ENCODE results near the gene BCAT1.
"Not testable (repeated sequence)": the region's sequence is repeated elsewhere in the genome, so short reads cannot be mapped to it uniquely, and the experiment has no call there.

The BCAT1 gene

DNA sequence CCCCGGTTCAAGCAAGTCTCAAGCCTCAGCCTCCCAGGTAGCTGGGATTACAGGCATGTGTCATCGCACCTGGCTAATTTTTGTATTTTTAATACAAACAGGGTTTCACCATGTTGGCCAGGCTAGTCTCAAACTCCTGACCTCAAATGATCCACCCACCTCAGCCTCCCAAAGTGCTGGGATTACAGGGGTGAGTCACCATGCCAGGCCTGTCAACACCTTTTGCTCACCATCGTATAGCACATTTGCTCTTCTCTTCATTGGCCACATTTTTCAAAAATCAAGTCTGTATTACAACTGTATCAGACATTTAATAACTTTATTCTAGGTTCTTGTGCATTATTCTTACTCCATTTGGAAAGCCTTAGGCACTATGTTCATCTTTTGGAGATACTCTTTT is 50.3 kb downstream of the BCAT1 start:
- DNase-seq (ENCODE audit: low spot score): no peak

DNA sequence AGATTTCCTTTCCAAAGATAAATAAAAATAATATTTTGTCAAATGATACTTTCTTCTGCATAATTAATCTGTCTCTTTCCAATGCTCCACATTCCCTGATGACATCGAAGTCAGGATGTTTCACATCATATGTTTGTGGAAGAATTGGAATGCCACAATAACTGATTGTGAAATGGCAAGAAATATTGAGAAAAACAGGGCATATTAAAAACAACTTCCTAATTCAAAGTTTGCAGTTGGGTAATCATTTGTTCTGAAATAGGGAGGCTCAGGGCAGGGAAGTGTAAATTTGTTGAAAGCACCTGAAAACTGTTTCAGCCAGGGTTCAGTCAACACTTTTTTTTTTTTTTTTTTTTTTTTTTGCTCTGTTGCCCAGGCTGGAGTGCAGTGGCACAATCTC is 50.7 kb downstream of the BCAT1 start:
- no peak for DNase-seq (ENCODE audit: low spot score)

DNA sequence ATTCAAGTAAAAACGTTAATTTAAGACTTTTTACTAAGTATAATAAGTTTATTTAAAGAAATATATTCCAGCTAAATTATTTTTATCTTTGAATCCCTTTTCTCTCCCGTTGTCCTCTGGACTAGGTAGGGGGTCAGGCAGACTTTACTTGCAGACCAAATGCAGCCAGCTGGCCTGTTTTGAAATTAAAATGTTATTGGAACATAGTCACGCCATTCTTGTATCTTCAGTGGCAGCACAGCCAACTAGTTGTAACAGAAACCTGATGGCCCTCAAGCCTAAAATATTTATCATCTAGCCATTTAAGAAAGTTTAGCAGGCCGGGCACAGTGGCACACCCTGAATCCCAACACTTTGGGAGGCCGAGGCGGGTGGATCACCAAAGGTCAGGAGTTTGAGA is 52.7 kb downstream of the BCAT1 start:
- no peak for DNase-seq (ENCODE audit: low spot score)

DNA sequence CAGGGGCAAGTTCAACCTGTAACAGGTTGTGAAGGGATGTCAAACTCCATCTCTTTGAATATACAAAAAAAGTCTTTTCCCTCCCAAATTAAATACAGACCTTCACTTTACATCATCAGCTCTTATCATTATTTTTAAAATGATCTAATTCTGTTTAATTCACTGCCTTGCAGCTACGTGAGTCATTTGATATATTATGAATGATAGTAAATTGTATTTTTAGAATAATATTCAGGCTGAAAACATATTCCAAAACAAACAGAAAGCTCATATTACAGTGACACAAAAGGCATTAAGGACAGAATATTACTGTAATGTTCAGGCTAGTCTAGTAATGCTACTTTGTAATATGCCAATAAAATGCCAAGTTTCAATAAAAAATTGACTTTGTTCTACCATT is 53.3 kb downstream of the BCAT1 start:
- no peak for DNase-seq (ENCODE audit: low spot score)

DNA sequence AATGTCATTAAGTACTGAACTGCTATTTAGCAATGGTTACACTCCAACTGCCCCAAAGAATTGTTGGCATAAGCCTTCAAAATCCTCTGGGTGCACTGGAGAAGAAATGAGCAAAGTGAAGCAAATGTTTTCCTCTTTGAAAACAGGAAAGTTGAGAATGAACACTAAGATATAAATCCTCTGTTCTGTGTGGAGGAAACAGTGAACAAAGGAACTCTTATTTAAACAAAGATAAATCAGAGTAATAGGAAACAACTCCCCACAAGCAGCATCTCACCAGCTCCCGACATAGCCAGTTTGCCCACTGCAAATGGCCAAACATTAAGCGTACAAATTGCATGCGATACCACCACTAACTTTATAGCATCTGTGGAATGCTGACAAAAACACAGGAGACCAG is 54.0 kb downstream of the BCAT1 start:
- no peak for DNase-seq (ENCODE audit: low spot score)

DNA sequence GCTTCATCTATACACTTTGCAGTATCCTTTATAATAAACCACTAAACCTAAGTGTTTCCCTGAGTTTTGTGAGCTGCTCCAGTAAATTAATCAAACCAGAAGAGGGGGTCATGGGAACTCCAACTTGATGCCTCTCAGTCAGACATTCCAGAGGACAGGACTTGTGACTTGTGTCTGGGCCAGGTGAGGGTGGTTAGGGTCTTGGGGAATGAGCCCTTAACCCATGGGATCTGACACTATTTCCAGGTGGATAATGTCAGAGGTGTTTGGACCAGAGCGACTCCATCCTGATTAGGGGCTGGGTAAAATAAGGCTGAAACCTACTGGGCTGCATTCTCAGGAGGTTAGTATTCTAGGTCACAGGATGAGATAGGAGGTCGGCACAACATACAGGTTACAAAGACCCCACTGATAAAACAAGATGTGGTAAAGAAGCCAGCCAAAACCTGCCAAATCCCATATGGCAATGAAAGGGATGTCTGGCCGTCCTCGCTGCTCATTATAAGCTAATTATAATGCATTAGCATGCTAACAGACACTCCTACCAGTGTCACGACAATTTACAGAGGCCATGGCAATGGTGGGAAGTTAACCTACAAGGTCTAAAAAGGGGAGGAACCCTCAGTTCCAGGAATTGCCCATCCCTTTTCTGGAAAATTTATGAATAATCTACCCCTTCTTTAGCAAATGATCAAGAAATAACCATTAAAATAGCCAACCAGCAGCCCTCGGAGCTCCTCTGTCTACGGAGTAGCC is 58.7 kb downstream of the BCAT1 start:
- DNase-seq (ENCODE audit: low spot score): no peak

DNA sequence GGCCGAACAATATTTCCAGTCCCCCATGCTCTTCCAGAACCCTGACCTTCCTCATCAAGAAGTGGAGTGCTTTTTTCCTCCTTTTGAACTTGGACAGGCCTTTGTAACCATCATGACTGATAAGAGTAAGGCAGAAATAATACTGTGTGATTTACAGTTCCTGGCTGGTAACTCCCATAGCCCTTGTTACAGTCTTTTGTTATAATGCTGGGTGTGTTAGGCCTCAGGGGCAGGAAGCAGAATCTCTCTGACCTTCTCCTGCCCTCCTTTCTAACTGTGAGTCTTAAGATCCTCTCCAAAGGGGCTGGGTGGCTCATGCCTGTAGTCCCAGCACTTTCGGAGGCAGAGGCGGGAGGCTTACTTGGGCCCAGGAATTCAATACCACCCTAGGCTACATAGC is 59.5 kb downstream of the BCAT1 start:
- DNase-seq (ENCODE audit: low spot score): no peak

DNA sequence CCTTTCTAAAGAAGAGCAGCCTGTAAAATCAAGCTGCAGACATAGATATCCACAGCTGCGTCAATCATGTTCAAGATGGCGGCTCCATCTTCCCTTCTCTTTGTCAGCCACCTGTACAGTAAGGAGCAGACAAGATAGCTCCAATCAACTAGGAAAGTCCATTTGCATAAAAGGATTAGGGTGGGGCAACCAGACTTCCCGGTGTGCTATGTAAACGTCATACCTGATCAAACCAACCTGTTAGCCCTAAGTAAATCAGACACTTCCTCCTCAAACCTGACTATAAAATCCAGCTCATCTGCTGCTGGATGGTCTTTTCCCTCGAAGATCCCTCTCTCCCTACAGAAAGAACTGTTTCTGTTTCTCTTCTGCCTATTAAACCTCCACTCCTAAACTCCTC is 60.1 kb downstream of the BCAT1 start:
- no peak for DNase-seq (ENCODE audit: low spot score)

DNA sequence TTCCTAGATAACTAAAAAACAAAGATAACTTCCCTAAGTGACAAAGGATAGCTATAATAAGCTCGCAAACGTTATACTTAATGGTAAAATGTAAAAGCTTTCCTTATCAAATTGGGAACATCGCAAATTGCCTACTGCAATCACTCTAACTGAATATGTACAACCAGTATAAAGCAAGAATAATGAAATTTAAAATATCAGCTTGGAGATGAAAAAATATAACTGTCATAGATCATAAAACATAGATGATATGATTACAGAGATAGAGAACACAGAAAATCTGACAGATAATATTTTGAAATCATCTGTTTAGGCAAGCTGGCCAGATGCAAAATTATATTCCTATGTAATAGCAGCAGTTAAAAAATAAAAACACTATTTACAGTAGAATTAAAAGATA is 64.0 kb downstream of the BCAT1 start:
- no peak for DNase-seq (ENCODE audit: low spot score)

DNA sequence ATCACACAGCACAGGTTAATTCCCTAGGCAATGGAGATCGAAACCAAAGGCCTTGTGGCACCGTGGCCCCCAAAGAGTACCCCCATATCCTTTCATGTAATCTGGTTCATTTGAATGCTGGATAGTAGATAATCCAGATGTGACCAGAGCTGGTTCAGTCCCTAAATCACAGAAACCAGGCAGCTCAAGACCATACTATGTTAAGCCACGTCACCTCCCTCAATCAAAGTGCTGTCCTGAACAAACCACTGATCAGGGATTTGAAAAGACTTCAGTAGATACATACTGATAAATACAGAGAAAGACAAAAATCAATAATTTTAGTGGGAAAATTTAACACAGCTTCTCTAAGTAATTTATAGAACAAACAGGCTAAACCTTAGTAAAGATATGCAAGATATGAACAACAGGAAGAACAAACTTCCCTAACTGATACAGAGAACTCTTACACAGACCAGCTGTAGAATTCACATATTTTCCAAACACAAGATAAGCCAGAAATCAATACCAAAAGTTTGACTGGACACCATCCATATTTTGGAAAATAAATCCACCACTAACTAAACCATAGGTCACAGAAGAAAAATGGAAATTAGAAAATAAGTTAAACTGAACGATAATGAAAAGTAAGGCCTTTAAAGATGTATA is 67.1 kb downstream of the BCAT1 start:
- no peak for DNase-seq (ENCODE audit: low spot score)

DNA sequence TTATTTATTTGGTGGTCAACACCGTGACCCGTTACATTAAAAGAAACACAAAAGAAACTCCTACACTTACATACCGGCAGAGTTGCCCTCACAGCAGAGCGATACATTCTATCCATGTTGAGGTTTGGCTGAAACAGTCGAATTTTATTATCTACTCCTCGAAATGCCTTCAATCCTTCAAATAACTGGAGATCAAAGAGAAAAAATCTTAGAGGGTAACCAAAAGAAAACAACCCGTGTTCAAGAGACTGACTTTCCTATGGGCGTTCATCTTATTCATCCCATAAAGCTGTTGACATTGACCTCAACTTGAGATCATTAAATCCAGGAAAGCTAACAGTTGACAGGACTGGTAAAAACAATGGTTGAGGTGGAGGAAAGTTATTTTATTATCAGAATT is 67.7 kb downstream of the BCAT1 start:
- no peak for DNase-seq (ENCODE audit: low spot score)

DNA sequence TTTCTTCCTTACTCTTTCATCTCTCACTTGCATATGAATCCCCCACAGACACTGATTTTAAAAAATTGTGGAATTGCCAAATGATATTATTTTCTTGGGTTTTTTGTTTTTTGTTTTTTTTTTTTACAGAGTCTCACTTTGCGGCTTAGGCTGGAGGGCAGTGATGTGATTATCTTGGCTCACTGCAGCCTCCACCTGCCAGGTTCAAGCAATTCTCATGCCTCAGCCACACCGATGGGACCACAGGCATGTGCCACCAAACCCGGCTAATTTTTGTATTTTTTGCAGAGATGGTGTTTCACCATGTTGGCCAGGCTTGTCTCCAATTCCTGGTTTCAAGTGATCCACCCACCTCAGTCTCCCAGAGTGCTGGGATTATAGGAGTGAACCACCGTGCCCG is 68.2 kb downstream of the BCAT1 start:
- DNase-seq (ENCODE audit: low spot score): no peak

DNA sequence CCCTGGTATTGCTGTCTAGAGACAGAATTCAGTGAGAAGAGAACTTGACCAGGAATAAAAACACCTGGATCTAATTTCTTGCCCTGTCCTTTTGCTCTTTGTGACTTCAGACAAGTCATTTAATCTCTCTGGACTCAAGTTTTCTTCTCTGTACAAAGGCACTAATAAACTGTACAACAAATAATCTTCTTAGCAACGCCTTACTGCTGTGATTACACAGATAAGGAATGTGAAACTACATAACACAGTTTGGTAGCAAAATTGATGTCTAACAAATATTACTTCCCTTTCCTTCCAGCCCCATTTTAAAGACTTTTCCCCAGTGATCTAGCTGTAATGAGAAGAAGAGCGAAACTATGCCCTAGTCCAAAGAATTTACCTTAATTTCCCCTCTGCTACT is 69.3 kb downstream of the BCAT1 start:
- no peak for DNase-seq (ENCODE audit: low spot score)

DNA sequence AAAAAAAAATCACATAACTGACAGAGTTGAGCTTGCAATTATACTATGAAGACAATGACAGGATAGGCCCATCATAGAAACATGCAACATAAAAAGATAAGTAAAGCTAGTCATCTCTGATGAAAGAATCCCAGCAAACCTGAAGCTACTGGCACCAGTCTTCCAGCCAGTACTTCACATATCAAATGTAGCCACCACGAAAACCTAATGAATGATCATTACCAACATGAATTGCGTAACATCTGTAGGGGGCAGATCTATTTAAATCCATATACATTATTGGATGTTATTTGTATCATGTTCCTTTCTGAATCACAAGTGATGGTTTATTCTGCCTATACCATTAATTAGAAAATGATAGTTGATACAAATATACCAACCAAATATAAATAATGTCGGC is 73.9 kb downstream of the BCAT1 start:
- no peak for DNase-seq (ENCODE audit: low spot score)

DNA sequence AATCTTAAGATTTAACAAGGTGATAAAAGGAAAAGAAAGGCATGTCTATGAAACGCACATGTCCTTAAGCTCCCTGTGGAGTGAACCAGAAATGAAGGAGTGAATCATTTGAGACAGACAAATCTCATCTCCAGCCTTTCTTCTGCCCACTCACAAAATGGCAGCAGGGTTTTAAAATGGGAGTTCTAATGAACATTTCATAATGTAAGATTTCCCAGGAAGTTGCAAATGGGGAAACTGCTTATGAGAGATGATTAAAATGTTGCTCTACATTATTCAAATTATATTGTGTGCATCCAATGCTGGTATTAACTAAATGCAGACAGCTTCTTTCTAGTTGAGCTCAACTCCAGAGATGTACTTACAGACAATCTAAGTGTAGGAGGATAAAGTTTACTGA is 76.7 kb downstream of the BCAT1 start:
- no peak for DNase-seq (ENCODE audit: low spot score)

DNA sequence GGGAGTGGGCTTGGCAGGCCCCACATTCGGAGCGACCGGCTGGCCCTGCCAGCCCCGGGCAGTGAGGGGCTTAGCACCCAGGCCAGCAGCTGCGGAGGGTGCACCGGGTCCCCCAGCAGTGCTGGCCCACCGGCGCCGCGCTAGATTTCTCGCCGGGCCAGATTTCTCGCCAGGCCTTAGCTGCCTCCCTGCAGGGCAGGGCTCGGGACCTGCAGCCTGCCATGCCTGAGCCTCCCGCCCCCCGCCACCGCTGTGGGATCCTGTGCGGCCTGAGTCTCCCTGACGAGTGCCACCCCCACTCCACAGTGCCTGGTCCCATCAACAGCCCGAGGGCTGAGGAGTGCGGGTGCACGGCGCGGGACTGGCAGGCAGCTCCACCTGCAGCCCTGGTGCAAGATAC is 82.8 kb downstream of the BCAT1 start:
- DNase-seq (ENCODE audit: low spot score): not testable (repeated sequence)

DNA sequence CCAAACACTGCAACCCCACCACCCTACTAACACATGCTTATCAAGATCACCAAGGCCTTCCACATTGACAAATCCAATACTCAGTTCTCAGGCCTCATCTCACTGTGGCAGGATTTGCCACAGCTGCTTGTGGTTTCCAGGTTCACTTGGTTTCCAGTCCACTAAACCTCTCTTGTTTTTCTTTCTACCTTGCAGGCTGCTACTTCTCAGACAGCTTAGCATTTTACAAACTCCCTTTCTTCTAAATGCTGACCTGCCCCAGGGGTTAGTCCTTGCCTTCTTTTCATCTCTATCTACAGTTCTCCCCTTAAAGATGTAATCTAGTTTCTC is 84.1 kb downstream of the BCAT1 start:
- peak; percentile 36 for DNase-seq (ENCODE audit: low spot score)

DNA sequence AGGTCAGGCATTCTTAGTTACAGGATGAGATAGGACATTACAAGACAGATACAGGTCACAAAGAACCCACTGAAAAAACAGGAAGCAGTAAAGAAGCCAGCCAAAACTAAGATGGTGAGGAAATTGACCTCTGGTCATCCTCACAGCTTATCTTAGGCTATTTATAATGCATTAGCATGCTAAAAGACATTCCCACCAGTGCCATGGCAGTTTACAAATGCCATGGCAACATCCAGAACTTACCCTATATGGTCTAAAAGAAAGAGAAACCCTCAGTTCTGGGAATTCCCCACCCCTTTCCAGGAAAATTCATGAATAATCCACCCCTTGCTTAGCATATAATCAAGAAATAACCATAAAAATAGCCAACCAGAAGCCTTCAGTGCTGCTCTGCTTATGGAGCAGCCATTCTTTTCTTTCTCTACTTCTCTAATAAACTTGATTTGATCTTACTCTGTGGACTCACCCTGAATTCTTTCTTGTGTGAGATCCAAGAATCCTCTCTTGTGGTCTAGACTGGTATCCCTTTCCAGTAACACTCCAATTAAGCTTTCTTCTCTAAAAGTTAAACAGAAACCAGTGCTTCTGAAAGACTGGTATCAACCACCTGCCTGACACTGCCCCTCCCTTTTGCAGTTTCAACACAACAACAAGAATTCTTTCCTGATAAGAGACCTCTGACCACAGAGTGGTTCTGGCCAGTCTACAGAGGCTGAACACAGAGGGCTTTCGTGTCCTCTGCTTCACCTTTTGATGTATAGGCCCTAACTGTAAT is 86.9 kb downstream of the BCAT1 start:
- peak; percentile 55 for DNase-seq (ENCODE audit: low spot score)

DNA sequence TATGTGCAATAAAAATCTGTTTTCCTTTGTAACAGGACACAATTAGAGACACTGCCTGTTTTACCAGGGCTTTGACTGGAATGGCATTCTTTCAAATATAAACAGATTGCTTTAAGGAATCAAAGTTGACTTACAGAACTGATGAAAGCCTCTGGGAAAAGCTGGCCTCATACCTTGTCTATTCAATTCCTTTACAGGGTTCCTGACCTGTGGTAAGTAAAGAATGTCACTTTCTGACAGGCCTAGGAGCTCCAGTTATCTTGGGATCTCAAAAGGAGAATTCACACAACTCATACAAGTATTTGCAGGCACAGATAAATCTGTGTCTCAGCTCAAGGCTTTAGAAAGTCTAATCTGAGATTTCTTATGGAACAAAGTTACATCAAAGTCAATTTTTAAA is 88.4 kb downstream of the BCAT1 start:
- no peak for DNase-seq (ENCODE audit: low spot score)

DNA sequence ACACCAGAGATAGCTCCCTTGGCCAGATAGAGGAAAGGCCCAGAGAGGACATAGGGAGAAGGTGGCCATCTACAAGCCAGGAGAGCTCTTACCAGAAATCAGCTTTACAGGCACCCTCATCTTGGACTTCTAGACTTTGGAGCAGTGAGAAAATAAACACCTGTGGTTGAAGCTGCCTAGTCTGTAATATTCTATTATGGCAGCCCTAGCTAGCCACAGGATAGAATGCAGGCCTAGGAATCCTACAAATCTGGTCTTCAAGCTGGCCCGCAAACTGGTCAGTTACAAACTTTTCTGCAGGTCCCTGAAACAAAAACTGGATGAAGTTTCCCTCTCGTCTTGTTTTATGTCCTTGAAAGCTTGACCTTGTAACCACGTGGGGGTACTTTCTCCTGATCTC is 92.4 kb downstream of the BCAT1 start:
- DNase-seq (ENCODE audit: low spot score): no peak

DNA sequence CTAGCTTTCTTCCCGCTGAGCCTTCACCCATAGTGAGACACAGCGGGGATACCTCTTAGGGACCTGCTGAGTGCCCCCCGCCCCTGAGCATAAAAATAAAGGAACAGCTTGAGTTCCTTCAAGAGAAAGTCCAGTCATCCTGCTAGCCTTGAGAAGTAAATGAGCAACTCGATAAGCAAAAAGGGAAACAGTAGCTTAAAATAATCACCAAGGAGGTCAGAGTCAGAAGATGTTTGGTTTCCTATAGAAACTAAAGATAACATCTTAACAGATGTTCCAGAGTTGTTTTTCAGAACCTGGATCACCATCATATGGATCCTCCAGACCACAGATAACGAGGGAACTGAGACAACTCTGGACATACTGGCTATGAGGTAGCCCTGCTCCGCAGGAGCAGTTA is 94.0 kb downstream of the BCAT1 start:
- no peak for DNase-seq (ENCODE audit: low spot score)

DNA sequence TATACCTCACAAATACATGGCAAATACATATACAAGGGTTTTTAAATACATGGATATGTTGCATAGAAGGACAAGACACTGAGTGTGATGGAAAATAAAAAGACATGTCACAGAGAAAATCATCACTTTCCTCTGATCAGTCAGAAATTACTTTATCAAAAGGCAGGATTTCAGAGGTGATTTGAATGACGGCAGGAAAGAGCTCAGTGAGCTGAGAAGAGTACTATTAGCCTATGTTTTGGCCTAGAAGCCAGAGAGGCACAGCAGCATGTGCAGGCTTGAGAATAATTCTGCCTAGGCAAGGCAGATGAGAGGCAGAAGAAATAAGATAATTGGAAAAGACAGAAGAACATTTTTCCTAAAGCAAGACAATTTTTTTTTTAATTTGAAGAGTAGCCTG is 94.9 kb downstream of the BCAT1 start:
- no peak for DNase-seq (ENCODE audit: low spot score)

DNA sequence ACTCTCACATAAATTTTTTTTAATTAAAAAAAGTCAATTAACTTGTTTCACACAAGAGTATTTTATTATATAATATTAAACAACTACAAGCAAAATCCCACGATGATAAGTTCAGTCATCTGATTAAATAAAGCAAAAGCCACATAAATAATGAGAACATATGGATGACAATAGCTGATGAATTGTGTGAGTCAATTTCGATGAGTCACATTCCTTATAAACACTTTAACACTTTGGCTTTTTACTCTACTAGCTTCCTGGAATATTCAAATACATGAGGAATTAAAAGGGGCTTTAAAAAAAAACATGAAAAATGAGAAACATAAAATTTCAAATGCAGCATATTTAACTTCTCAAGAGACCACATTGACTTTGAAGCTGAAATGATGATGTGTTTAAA is 95.3 kb downstream of the BCAT1 start:
- no peak for DNase-seq (ENCODE audit: low spot score)

DNA sequence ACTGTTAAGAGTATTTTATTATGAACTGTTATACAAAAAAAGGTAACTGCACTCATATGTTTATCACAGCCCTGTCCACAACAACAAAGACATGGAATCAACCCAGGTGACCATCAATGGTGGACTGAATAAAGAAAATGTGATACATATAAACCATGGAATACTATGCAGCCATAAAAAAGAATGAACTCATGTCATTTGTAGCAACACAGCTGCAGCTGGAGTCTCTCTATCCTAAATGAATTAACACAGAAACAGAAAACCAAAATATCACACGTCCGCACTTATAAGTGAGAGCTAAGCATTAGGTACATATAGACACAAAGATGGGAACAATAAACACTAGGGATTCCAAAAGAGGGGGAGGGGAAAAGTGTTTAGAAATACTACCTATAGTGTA is 95.8 kb downstream of the BCAT1 start:
- DNase-seq (ENCODE audit: low spot score): no peak
